Suppressor macrophage treated with lipopolysaccharide for 4 hours (primary cell): ENCODE results near the gene KCNQ1.

Experiments
- DNase-seq: peaks from one replicate; pipeline ENCODE4 v3.0.0-alpha.2; 2020

The KCNQ1 gene

DNA sequence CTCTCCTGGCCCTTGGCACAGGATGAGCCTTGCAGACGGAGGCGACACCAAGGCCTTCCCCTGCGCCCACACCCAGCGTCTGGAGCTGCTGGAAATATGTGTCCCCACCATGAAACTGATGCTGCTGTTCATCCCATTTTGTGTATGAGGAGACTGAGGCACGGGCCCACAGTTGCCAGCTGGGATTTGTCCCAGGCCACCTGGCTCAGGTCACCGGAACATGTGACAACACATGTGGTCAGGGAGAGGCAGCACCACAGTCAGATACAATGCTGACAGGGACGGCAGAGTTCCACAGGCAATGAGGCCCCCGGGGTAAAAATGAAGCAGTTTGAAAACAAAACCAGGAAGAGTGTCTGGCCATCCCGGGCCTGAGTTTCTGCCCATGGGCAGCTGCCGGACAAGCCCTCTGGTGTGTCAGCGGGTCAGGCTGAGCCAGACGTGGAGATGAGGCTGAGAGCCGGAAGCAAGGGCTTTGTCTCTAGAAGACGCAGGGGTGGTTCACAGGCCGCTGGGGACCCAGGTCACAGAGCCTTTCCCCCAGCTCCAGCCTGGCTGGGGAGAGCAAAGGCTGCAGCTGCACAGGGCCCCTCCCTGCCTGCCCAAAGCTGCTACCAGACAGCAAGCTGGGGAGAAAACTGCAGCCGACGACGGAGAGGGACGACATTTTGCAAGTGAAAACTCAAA, 360.0 kb downstream of the KCNQ1 start:
- DNase-seq: no peak

DNA sequence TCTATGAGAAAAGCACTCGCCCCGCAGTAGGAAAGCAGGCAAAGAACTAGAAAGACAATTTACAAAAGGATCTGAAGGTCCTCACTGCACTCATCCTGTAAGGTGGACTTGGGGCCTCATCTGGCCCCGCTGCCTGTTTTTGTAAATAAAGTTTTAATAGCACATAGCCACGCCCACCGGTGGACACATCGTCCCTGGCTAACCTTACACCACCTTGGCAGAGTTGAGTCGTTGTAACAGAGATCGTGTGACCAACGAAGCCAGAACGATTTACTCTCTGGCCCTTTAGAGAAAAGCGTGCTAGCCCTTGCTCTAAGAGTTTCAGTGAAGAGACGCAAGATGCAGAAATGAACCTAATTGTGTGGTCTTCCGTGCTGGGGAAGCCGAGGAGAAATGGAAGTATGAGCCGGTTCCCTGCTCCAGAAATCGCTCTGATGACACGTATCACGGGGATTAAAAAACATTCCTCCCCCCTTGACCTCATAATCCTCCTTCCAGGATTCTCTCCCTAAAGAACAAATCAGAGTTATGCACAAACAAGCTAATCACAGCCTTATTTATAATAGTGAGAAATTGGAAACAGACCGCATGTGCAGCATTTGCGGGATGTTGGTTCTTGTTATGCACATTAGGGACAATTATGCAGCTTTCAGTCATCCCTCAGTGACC, 360.7 kb downstream of the KCNQ1 start:
- no peak for DNase-seq

DNA sequence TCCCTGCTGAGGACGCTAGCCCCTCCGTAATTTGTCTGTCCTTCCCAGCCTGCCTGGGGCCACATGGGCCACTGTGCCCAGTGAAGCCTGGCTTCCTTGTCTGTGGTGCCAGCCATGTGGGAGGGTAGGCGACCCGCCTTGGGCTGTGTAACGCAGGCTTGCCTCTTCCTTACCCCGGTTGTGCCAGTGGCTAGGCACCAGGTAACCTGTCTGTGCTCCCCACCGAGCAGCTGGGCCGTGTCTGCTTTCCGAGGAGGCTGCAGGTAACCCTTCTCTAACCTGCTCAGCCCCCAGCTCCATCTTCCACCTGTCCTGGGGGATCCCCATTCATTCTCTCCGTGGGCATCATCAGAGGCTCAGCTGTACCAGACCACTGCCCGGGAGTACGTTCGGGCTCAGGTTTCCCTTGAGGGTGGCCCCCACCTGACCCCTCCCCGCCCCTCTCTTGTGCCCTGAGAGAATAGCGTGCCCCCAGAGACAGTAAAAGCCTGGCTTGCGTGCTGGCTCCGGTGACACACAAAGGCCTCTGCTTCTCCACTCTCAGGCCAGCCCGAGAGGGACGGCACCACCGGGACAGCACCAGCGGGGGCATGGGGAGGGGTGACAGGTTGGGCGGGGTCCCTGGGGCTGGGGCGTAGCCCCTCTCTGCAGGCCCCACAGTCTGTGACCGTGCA, 361.7 kb downstream of the KCNQ1 start:
- no peak for DNase-seq

DNA sequence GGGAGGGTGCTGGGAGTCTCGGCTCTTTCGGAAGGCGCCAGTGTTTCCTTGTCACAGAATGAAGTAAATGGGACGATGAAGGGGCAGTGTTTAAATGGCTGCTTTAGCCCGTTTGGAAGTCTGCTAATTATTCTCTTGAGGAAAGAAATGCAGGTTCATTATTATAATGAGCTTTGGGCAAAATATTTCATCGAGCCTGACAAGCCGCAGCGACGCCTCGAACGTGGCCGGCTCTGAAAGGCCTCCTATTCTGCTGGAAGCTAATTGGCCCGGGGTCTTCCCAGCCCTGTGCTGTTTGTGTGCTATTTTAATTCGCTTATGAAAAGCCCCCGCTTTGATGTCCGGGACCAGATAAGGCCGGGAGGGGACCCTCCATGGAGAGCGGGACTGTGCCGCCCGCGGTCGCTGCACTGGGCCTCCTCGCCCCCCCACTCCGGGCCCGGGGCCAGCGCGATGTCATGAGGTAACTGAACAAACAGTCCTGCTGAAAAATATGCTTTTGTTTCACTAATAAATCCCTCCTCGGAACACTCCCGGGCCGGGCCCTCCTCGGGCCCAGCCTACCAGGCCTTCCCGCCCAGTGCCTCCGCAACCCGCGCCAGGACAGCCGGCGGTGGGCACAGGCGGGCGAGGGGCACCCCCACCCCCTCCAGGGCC, 362.3 kb downstream of the KCNQ1 start:
- DNase-seq: no peak

GRCh38 chr11:2807801-2808241, 363.0 kb downstream of the KCNQ1 start:
- no peak for DNase-seq

- DNase-seq: no peak
Measured at GRCh38 chr11:2808850-2809846, 364.3 kb downstream of the KCNQ1 start.

DNA sequence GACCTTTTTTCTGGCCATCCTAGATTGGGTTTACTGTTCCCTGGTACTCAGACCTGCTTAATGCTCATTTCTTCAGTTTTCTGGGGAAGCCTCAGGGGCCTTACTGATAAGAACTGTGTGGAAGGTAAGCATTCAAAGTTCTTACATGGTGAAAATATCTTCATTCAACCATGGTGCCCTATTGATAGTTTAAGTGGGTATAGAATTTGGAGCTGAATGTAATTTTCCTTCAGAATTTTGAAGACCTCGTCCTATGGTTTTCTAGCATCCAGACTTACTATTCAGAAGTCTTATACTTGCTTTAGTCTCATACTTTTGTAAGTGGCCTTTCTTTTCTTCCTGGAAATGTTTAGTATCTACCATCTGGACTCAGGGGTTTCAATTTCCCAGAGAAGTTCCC, 365.0 kb downstream of the KCNQ1 start:
- DNase-seq: no peak

GRCh38 chr11:2810411-2811205, 365.8 kb downstream of the KCNQ1 start:
- no peak for DNase-seq

- DNase-seq: no peak
Measured at GRCh38 chr11:2811206-2812091, 366.6 kb downstream of the KCNQ1 start.

DNA sequence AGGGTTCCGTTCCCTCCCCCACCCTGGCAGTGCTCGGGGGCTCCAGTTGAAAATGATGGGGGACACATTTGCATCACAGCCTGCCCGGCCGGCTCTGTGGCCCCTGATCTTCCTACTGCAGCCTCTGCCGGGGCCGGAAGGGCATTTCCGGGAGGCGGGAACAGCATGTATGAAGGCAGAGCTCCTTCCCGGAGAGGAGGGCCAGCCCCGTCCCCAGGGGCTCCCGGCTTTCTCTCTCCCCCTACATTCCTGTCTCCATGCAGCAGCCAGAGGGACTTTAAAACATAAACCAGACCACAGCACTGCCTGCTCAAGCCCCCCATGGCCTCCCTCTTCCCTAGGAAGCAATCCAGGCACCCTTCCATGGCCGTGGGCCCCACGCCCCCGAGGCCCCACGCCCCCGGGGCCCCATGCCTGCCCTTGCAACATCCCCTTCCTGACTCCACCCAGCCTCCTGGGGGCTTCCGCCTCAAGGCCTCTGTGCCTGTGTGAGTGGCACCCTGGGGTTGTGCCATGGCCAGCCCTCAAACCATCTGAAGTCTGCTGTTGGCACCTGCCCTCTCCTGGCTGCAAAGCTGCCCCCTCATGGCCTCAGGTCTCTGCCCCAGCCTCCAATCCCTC, 367.7 kb downstream of the KCNQ1 start:
- DNase-seq: peak; percentile 9

GRCh38 chr11:2813141-2813908, 368.5 kb downstream of the KCNQ1 start:
- peak; percentile 8 for DNase-seq

DNA sequence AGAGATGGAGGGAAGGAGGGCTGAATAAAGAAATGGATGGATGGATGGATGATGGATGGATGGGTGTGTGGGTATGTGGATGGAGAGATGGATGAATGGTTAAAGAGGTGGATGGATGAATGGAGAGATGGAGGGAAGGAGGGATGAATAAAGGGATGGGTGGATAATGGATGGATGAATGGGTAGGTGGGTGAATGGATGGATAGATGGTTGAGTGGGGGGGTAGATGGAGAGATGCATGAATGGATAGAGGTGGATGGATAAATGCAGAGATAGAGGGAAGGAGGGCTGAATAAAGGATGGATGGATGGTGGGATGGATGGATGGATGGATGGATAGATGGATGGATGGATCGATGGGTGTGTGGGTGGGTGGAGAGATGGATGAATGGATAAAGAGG, 369.2 kb downstream of the KCNQ1 start:
- DNase-seq: no peak

DNA sequence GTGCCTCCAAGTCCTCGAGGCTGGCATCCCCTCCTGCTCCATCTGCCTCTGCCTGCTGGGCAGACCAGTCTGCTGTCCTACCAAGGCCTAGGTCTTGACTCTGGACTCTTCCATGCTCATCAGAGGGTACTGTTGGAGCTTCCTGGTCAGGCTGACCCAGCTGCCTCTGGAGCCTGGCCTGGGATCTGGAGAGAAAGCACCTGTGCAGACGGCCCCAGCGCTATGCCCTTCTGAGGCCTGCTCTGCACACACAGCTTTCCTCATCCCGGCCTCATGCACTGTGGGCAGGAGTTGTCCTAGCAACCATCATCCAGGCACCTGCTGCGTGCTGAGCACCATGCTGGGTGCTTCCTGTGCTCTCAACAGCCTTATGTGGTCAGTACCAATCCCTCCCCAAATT, 369.9 kb downstream of the KCNQ1 start:
- DNase-seq: no peak

DNA sequence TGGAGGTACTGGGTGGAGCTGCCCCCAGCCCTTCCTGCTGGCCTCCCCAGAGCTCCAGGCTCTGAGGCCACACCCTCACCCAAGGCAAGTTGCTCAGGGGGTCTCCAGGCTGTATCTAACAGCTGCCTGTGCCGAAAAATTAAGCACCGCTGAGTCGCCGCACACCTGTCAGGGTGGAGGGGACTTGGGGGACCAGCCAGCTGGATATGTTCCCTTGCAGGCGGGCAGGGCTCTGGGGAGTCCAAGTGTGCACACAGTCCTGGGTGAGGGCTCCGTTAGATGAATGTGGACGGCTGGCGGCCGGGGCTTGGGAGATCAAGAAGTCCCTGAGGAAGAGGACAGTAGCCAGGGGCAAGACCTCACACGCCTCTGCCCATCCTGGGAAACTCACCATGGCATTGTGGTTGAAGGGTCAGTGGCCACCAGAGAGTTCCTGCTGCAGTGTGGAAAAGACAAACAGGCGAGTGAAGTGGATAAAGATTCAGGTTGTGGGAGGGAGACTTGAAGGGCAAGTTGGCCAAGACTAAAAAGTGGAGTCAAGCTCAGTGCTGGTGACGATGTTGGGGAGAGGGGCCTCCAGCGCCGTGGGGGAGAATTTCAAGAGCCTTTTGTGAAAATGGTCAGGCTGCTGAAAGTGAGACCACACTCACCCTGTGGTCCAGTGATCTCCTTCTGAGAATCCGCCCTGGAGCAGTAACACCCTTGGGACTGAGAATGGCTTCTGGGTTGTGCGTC, 371.1 kb downstream of the KCNQ1 start:
- DNase-seq: no peak

GRCh38 chr11:2816523-2816922, 371.7 kb downstream of the KCNQ1 start:
- no peak for DNase-seq

GRCh38 chr11:2816941-2817421, 372.2 kb downstream of the KCNQ1 start:
- DNase-seq: no peak

- no peak for DNase-seq
Measured at GRCh38 chr11:2817431-2817830, 372.6 kb downstream of the KCNQ1 start.

GRCh38 chr11:2818021-2818420, 373.2 kb downstream of the KCNQ1 start:
- no peak for DNase-seq
